Measurements from ENCODE around the gene WSCD1.

WSCD1 gene

DNA sequence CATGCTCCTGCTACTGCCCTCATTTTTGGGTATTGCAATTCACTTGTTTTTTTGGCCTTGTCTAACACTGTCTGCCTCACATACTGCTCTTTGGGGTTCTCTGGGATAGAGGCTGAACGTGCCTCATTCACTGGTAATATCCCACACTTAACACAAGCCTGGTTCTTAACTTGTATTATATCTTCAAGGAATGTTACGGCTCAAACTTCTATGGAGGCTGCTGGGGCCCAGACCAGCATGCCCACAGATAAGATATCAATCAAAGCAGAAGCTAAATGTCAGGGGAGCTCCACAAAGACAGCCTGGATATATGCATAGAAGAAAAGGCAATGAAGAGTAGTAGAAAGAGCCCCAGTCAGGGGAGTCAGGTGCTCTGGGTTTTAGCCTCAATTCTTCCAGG is 103.5 kb downstream of the WSCD1 start:
- H3K36me3 ChIP-seq (ENCODE audit: insufficient read depth, low read length), result no peaks in the 10 kb centered on the region
- H3K9ac ChIP-seq (ENCODE audit: low read depth, low read length), result no peak overlapping the region
- 100% methylated on average over 2 of the region's 2 CpGs for WGBS
- no peaks in the 10 kb centered on the region for H3K27me3 ChIP-seq (ENCODE audit: insufficient read depth, low read length)
- H3K9me3 ChIP-seq (ENCODE audit: insufficient read depth, low read depth, low read length), result no peaks in the 10 kb centered on the region
- H3K27ac ChIP-seq (ENCODE audit: low read depth, low read length), result no peak overlapping the region
- H3K4me3 ChIP-seq (ENCODE audit: low read length), result no peak overlapping the region
- H3K4me1 ChIP-seq (ENCODE audit: insufficient read depth, low read length), result peaks cover 12% of the 10 kb centered on the region

Data from HUES64 (cell line).